ENCODE data around the gene LRRC3. TPM values are rescaled to one million over a fixed set of nuclear protein-coding genes. Genes with fewer than 3 reads are reported as not detected.

Gene LRRC3
- total RNA-seq, 1 experiment from 2014 or later: 0.40 TPM

- intact Hi-C loops (cut with micrococcal nuclease; ENCODE audit: unreplicated experiment): no loop called here
- Mint-ChIP-seq H3K36me3 (ENCODE audit: insufficient read depth, unreplicated experiment) (no peaks in the 10 kb centered on the region), H3K27me3 (ENCODE audit: unreplicated experiment) (peaks cover 72% of the 10 kb centered on the region), H3K4me1 (ENCODE audit: low read depth, unreplicated experiment) (no peaks in the 10 kb centered on the region), H3K4me3 (ENCODE audit: low read depth, unreplicated experiment) (no peak overlapping the region), H3K27ac (ENCODE audit: unreplicated experiment) (no peak overlapping the region), H3K9me3 (ENCODE audit: low read depth, unreplicated experiment) (peaks cover 7% of the 10 kb centered on the region)
- CTCF ChIA-PET: no interaction called here
- no peak for TF ChIP-seq CTCF (IDR thresholded peaks at IDR 0.05; ENCODE audit: unreplicated experiment)
- BruUV-seq (replicated peaks): no TSS peak
- DNase-seq: no peak
Measured at GRCh38 chr21:44492567-44493385, 37.5 kb downstream of the LRRC3 start.

- H3K36me3 Mint-ChIP-seq (ENCODE audit: insufficient read depth, unreplicated experiment): no peaks in the 10 kb centered on the region
- H3K9me3 Mint-ChIP-seq (ENCODE audit: low read depth, unreplicated experiment): peaks cover 7% of the 10 kb centered on the region
- DNase-seq: no peak
- no peak overlapping the region for H3K4me3 Mint-ChIP-seq (ENCODE audit: low read depth, unreplicated experiment)
- intact Hi-C loops (cut with micrococcal nuclease; ENCODE audit: unreplicated experiment): no loop called here
- peaks cover 74% of the 10 kb centered on the region for H3K27me3 Mint-ChIP-seq (ENCODE audit: unreplicated experiment)
- CTCF ChIA-PET: no interaction called here
- BruUV-seq (replicated peaks): no TSS peak
- H3K27ac Mint-ChIP-seq (ENCODE audit: unreplicated experiment): no peak overlapping the region
- H3K4me1 Mint-ChIP-seq (ENCODE audit: low read depth, unreplicated experiment): no peaks in the 10 kb centered on the region
- TF ChIP-seq CTCF (IDR thresholded peaks at IDR 0.05; ENCODE audit: unreplicated experiment): no peak
Measured at GRCh38 chr21:44494418-44494817, 39.1 kb downstream of the LRRC3 start.

- intact Hi-C loops (cut with micrococcal nuclease; ENCODE audit: unreplicated experiment): no loop called here
- Mint-ChIP-seq H3K27me3 (ENCODE audit: unreplicated experiment) (peaks cover 74% of the 10 kb centered on the region), H3K4me1 (ENCODE audit: low read depth, unreplicated experiment) (no peaks in the 10 kb centered on the region), H3K27ac (ENCODE audit: unreplicated experiment) (no peak overlapping the region), H3K9me3 (ENCODE audit: low read depth, unreplicated experiment) (peaks cover 7% of the 10 kb centered on the region), H3K36me3 (ENCODE audit: insufficient read depth, unreplicated experiment) (no peaks in the 10 kb centered on the region), H3K4me3 (ENCODE audit: low read depth, unreplicated experiment) (no peak overlapping the region)
- no peak for DNase-seq
- BruUV-seq (replicated peaks): no TSS peak
- CTCF ChIA-PET: no interaction called here
- no peak for TF ChIP-seq CTCF (IDR thresholded peaks at IDR 0.05; ENCODE audit: unreplicated experiment)
Measured at GRCh38 chr21:44494956-44495355, 39.6 kb downstream of the LRRC3 start.

- H3K4me3 Mint-ChIP-seq (ENCODE audit: low read depth, unreplicated experiment): no peak overlapping the region
- no peak overlapping the region for H3K27ac Mint-ChIP-seq (ENCODE audit: unreplicated experiment)
- no peak for TF ChIP-seq CTCF (IDR thresholded peaks at IDR 0.05; ENCODE audit: unreplicated experiment)
- H3K4me1 Mint-ChIP-seq (ENCODE audit: low read depth, unreplicated experiment): no peaks in the 10 kb centered on the region
- DNase-seq: no peak
- CTCF ChIA-PET: no interaction called here
- H3K9me3 Mint-ChIP-seq (ENCODE audit: low read depth, unreplicated experiment): peaks cover 7% of the 10 kb centered on the region
- intact Hi-C loops (cut with micrococcal nuclease; ENCODE audit: unreplicated experiment): no loop called here
- peaks cover 75% of the 10 kb centered on the region for H3K27me3 Mint-ChIP-seq (ENCODE audit: unreplicated experiment)
- no TSS peak for BruUV-seq (replicated peaks)
- no peaks in the 10 kb centered on the region for H3K36me3 Mint-ChIP-seq (ENCODE audit: insufficient read depth, unreplicated experiment)
Measured at GRCh38 chr21:44495611-44496563, 40.6 kb downstream of the LRRC3 start.
